K562 (cell line): ENCODE data around the gene HPGDS. TPM values are rescaled to one million over a fixed set of nuclear protein-coding genes. Genes with fewer than 3 reads are reported as not detected.

Experiments used
- BCLAF1 ChIP-seq, 2 experiments: fragments of 450-650 bp in 1 of 2; IDR thresholded peaks; 2 replicates each; pipeline ENCODE4 v1.6.1; 2011 to 2017; ENCODE audit warnings: low read depth in 2 of 2, antibody characterized with exemption in 1 of 2, borderline replicate concordance in 1 of 2, low read length in 1 of 2, mild to moderate bottlenecking in 1 of 2, mixed read lengths in 1 of 2; ENCODE audit not compliant: control insufficient read depth in 1 of 2
- DEAF1 ChIP-seq: fragments of 450-650 bp; formaldehyde crosslinking; IDR thresholded peaks from 2 replicates; pipeline ENCODE4 v1.4.0; 2020; ENCODE audit warnings: mild to moderate bottlenecking, moderate library complexity
- E2F5 ChIP-seq: sonication (generic); formaldehyde crosslinking; IDR thresholded peaks from 2 replicates; pipeline ENCODE4 v1.8.0; 2022; ENCODE audit warnings: mild to moderate bottlenecking, missing genetic modification reagents
- NFE2L1 ChIP-seq: fragments of 450-650 bp; IDR thresholded peaks from 2 replicates; pipeline ENCODE4 v1.6.1; 2016; ENCODE audit warnings: missing genetic modification characterization, low read depth, mild to moderate bottlenecking, missing compliant biosample characterization, moderate library complexity, borderline replicate concordance
- NR2F6 ChIP-seq: fragments of 450-650 bp; formaldehyde crosslinking; IDR thresholded peaks from 2 replicates; pipeline ENCODE4 v1.4.0; 2020; ENCODE audit warnings: mild to moderate bottlenecking
- REST ChIP-seq, 2 experiments: fragments of 450-650 bp; formaldehyde crosslinking in 1 of 2; IDR thresholded peaks; 2 replicates each; pipeline versions ENCODE4 v1.4.0 to v1.6.1; 2014 to 2020; ENCODE audit warnings: mild to moderate bottlenecking in 2 of 2, borderline replicate concordance in 1 of 2, low read depth in 1 of 2
- SFPQ ChIP-seq: fragments of 200-400 bp; formaldehyde crosslinking; IDR thresholded peaks from 2 replicates; pipeline ENCODE4 v1.6.1; 2017; ENCODE audit warnings: mild to moderate bottlenecking, low read depth, low read length, moderate library complexity
- ZNF584 ChIP-seq: fragments of 200-800 bp; sonication (Bioruptor generic); IDR thresholded peaks from 2 replicates; pipeline ENCODE4 v1.6.1; 2016; ENCODE audit warnings: low read depth, mild to moderate bottlenecking, missing genetic modification characterization, missing compliant biosample characterization
- ZNF696 ChIP-seq: fragments of 250-450 bp; sonication (Bioruptor Pico); conservative IDR thresholded peaks from 2 replicates; pipeline ENCODE4 v1.4.0; 2020; ENCODE audit warnings: mild to moderate bottlenecking, moderate library complexity
- polyA plus RNA-seq, 8 experiments: library from polyadenylated mRNA; depleted of rRNA in 4 of 8; stranded (reverse) in 5 of 8; unstranded in 3 of 8; fragments of >200 nt; fragmentation: Nextera tagmentation in 2 of 8; fragmentation: Illumina TruSeq in 1 of 8; extraction: Ambion mirVana in 2 of 8; extraction: Trizol in 1 of 8; gene quantifications; 2 replicates each; pipeline versions ENCODE4 v1.2.1 to v1.2.3, GENCODE V29; 2011 to 2014; ENCODE audit warnings: inconsistent platforms in 1 of 8, missing spikeins in 1 of 8
- total RNA-seq, 7 experiments: library from RNA; depleted of rRNA in 6 of 7; stranded (reverse); fragments of >200 nt in 6 of 7; fragmentation: Illumina TruSeq in 2 of 7; extraction: Trizol in 2 of 7; gene quantifications; 2 replicates each; pipeline versions ENCODE4 v1.2.1 to v1.2.3, GENCODE V29; 2011 to 2021; ENCODE audit warnings: low replicate concordance in 1 of 7

HPGDS gene
- total and polyA plus RNA-seq, 9 of the 15 experiments (the other 6 are each of a cell fraction or from before 2014, with no cell fraction given), result 0.07 to 0.36 (median 0.14) TPM; not detected in 4

GRCh38 chr4:94304365-94304971 lies 38.2 kb downstream of the HPGDS start (continued):
- TF ChIP-seq BCLAF1 (IDR thresholded peaks at IDR 0.05; ENCODE audit: borderline replicate concordance in 1 of 2, control insufficient read depth in 1 of 2, low read depth in 2 of 2, low read length in 1 of 2) (no peak), NR2F6 (no peak), DEAF1 (CRISPR knock-in tag) (0 out of 2 replicates have a peak, but pooled peaks have one; percentile 20), E2F5 (CRISPR knock-in tag) (no peak), SFPQ (no peak), ZNF584 (CRISPR knock-in tag) (no peak), REST (IDR thresholded peaks at IDR 0.05; ENCODE audit: borderline replicate concordance) (peak; percentile 61; the same call in 1 of the 2 replicates), REST (CRISPR knock-in tag; IDR thresholded peaks at IDR 0.05; ENCODE audit: low read depth) (no peak), NFE2L1 (tag) (no peak), ZNF696 (CRISPR knock-in tag) (no peak)
